Adrenal gland (tissue), 5 donors: ENCODE results near the gene DAAM2.

Experiments used
- CTCF ChIP-seq, 6 experiments: fragments of 450-650 bp in 4 of 6; fragments of 200-600 bp in 2 of 6; sonication (generic) in 1 of 6; IDR thresholded peaks; 1 replicate in 5 of 6; 2 replicates in 1 of 6; pipeline versions ENCODE4 v1.5.1 to v1.8.0; 2016 to 2021; ENCODE audit warnings: antibody characterized with exemption in 6 of 6, mild to moderate bottlenecking in 2 of 6, moderate library complexity in 1 of 6
- POLR2A ChIP-seq, 2 donors: fragments of 450-650 bp; IDR thresholded peaks; one replicate each; pipeline ENCODE4 v1.6.1; 2017; ENCODE audit warnings: antibody characterized with exemption in 2 of 2, mild to moderate bottlenecking in 2 of 2, moderate library complexity in 1 of 2
- donor health status: DM: no; HTN: no; CAD: no.

DNA sequence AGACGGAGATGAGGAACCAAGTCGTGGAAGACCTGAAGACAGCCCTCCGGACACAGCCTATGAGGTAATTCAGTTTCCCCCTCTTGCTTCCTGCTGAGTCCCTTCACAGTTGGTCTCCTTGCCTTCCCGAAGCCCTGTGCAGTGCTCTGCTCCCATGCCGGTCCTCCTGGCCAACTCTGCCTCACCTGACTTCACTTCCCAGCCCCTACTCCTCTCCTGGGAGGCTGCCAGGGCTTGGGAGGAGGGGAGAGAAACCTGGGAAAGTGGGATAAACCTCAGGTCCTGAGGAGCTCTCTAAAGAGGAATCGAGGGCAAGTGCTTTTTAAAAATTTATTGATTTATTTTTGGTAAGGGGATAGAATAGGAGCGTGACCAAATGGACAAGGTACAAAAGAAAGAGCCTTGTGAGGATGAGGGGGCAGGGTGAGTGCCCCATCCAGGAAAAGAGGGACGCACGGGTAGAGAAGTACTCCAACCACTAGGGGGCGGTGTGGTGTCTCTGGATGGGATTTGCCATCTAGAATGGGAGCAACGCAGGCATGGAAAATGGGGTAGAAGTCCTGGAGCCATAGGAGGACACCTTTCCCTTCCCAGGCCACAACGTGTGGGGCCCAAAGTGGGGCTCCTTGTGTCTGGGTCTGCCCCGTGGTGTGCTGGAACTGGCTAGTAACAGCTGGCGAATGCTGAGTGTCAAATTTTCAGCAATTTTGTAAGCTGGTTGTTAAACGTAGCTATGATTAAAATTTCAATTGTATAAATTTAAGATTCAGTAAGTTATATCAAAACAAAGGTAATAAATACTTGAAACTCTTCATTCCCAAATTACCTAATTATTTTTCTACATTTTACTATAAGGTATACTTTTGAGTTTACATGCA, 73.1 kb downstream of the DAAM2 start:
- TF ChIP-seq POLR2A (IDR thresholded peaks at IDR 0.05) (no peak), CTCF (IDR thresholded peaks at IDR 0.05) (peak; percentile 57 to 84 (median 72))
